H1 (cell line): ENCODE measurements around the gene PHEX. TPM values are rescaled to one million over a fixed set of nuclear protein-coding genes. Genes with fewer than 3 reads are reported as not detected.

Experiments used
- polyA plus RNA-seq, 7 experiments: library from polyadenylated mRNA; depleted of rRNA in 3 of 7; stranded (reverse) in 5 of 7; unstranded in 2 of 7; fragments of >200 nt in 5 of 7; fragments of 200-250 nt in 2 of 7; gene quantifications; 1 replicate in 5 of 7; 2 replicates in 1 of 7; 4 replicates in 1 of 7; pipeline versions ENCODE4 v1.2.1 to v1.2.3, GENCODE V29; 2011 to 2013; ENCODE audit warnings: missing spikeins in 2 of 7, mixed read lengths in 2 of 7
- total RNA-seq: library from RNA; stranded (reverse); fragmentation: NEBNext Ultra II Directional; extraction: Animal tissue kit (Norgen Biotek cat#: 25700); gene quantifications from 2 replicates; pipeline ENCODE4 v1.2.1, GENCODE V29; 2021

Gene PHEX
- total and polyA plus RNA-seq, 2 of the 8 experiments (the other 6 are each of a cell fraction or from before 2014, with no cell fraction given), result 0.03 to 0.11 TPM

Other genes starting within 250 kb of the PHEX start
- gene MBTPS2, start 192.7 kb upstream of the PHEX start, total RNA-seq, result 6.4 and 7.4 TPM in 2 replicates
- gene MBTPS2, start 192.7 kb upstream of the PHEX start, polyA plus RNA-seq (2011; rRNA removed), result 3.7 and 4.3 TPM in 2 replicates
- gene YY2, start 176.3 kb upstream of the PHEX start, total RNA-seq, result 1.1 and 1.5 TPM in 2 replicates
- 0.60 and 0.71 TPM in 2 replicates for gene YY2, start 176.3 kb upstream of the PHEX start, polyA plus RNA-seq (2011; rRNA removed)
- gene SMS, start 91.6 kb upstream of the PHEX start, total RNA-seq, result 247 and 256 TPM in 2 replicates
- gene SMS, start 91.6 kb upstream of the PHEX start, polyA plus RNA-seq (2011; rRNA removed), result 61.8 and 66.3 TPM in 2 replicates
- not detected in 2 replicates for gene CBLL2, start 240.6 kb downstream of the PHEX start, total RNA-seq
- gene CBLL2, start 240.6 kb downstream of the PHEX start, polyA plus RNA-seq (2011; rRNA removed), result not detected in 2 replicates